Neuron (in vitro differentiated cells): ENCODE data around the gene KRT1.

Source experiments
- H2AFZ ChIP-seq: one replicate; pipeline ENCODE4 v1.6.1; 2013; ENCODE audit warnings: low read depth, mild to moderate bottlenecking, inconsistent platforms, low read length, moderate library complexity
- H3K27me3 ChIP-seq: one replicate; pipeline ENCODE4 v1.6.1; 2013; ENCODE audit warnings: low read length; ENCODE audit not compliant: insufficient read depth
- H3K36me3 ChIP-seq: one replicate; pipeline ENCODE4 v1.6.1; 2013; ENCODE audit warnings: low read length; ENCODE audit not compliant: insufficient read depth
- H3K4me1 ChIP-seq: one replicate; pipeline ENCODE4 v1.6.1; 2013; ENCODE audit warnings: low read length; ENCODE audit not compliant: insufficient read depth
- H3K4me3 ChIP-seq: 2 replicates; pipeline ENCODE4 v1.5.1; 2013; ENCODE audit warnings: mild to moderate bottlenecking, low read length, moderate library complexity
- H3K9me3 ChIP-seq: one replicate; pipeline ENCODE4 v1.6.1; 2013; ENCODE audit warnings: low read length

The KRT1 gene

DNA sequence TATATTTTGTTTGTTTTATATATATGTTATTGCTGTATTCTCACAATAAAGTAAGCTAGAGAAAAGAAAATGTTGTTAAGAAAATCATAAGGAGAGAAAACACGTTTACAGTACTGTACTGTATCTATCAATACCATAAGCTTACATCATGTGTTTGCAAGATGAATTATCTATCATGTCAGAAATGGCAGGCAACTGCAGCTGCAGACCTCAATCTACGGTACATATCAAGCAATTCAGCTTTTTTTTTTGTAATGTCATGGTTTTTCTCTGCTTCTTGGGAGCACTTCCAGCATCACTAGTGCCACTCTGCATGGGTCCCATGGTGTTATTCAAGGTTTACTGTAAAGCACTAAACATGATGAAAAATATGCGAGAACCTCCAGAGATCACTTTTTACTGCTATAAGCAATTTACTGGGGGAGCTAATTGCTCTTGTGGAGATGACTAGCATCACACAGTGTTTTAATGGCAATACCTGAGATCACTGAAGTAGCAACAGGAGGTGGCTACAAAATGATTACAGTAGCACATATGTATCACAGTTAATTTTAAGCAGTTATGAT, 19.2 kb downstream of the KRT1 start:
- Histone ChIP-seq H3K4me3 (no peak overlapping the region), H3K4me1 (no peaks in the 10 kb centered on the region), H3K27me3 (no peaks in the 10 kb centered on the region), H2AFZ (no peak overlapping the region), H3K9me3 (no peaks in the 10 kb centered on the region), H3K36me3 (no peaks in the 10 kb centered on the region)

DNA sequence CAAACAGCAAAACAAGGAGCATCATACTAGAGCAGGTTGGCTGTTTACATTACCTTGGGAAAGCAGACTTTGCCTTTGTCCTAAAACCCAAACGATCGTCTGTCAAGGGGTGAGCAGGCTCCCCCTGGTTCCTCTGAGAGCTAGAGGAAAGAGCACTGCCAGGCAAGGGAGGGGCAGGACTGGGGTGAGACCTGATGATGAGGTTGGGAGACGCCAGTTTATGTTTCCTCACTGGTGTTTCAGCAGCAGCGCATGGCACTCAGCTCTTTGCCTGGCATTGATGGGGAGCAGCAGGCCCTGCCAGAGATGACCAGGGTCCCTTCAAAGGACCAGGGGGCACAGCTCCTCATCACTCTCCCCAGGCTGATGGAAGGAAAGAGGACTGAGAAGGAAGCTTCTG, 20.3 kb downstream of the KRT1 start:
- Histone ChIP-seq H2AFZ (no peak overlapping the region), H3K27me3 (no peaks in the 10 kb centered on the region), H3K4me3 (no peak overlapping the region), H3K36me3 (no peaks in the 10 kb centered on the region), H3K9me3 (no peaks in the 10 kb centered on the region), H3K4me1 (no peaks in the 10 kb centered on the region)

DNA sequence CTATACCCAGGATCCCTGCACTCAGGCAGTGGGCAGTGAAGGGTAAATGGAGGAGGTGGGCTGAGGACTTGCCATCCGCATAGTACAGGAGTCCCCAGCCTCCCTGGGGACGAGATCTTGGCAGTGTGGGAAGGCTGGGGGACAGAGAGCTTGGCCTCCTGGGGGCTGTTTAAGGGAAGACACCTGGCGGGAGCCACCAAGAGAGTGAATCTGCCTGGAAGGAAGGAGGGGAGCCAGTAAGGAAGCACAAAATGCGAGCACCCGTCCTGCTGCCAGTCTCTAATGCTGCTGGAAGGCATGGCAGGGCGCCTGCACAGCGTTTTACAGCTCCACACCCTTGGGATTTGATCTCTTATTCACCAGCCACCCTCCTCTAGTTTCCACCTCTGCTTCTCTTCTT, 20.8 kb downstream of the KRT1 start:
- Histone ChIP-seq H3K36me3 (no peaks in the 10 kb centered on the region), H3K27me3 (no peaks in the 10 kb centered on the region), H3K4me3 (no peak overlapping the region), H3K9me3 (no peaks in the 10 kb centered on the region), H2AFZ (no peak overlapping the region), H3K4me1 (no peaks in the 10 kb centered on the region)

DNA sequence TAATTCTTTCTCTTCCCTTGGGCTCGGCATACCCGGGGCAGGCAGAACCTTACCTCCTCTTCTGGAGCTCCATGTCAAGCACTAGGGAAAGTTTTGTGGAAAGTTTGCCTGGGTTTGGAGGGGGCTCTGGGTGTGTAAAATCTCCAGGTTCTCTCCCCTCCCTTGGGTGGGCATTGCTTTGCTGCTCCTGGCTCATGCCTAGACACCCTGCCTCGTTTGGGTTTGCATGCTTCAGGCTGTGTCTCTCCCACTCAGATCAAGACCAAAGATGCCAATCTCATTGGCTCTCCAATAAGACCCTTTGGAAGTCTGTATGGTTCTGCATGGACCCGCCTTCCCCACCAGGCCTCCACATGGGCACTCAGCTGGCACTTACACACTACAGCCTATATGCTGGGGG, 22.0 kb downstream of the KRT1 start:
- no peaks in the 10 kb centered on the region for H3K36me3 ChIP-seq
- no peaks in the 10 kb centered on the region for H3K4me1 ChIP-seq
- H3K27me3 ChIP-seq = no peaks in the 10 kb centered on the region
- no peak overlapping the region for H2AFZ ChIP-seq
- no peaks in the 10 kb centered on the region for H3K9me3 ChIP-seq
- no peak overlapping the region for H3K4me3 ChIP-seq

DNA sequence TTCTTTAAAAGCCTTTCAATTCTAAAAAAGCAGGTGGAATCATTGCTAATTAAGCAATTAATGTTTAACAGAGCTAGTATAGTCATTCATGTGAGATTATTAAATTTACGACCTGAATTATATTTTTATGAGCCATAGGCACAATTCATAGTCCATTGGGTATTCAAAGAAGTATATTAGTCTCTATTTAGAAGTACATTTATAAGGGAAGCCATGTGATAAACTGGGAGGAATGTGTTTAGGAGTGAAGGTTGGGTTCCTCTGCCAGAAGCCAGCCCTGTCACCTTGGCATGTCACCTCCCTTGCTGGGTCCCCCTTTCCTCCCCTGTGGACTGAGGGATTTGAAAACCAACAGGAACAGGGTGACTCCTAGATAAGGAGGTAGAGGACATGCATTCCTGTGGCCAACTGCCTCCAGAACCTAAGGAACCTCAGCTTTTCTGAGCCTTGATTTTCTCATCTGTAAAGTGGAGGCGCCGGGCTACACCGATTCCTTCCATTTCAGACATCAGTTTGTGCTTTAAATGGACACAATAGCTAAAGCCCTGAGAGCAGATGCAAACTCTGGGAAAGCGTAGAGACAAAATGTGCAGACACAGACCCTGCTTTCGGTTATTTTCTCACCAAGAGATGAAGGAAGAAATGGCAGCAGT, 22.8 kb downstream of the KRT1 start:
- Histone ChIP-seq H3K9me3 (no peaks in the 10 kb centered on the region), H3K27me3 (no peaks in the 10 kb centered on the region), H3K4me1 (no peaks in the 10 kb centered on the region), H3K36me3 (no peaks in the 10 kb centered on the region), H2AFZ (no peak overlapping the region), H3K4me3 (no peak overlapping the region)

DNA sequence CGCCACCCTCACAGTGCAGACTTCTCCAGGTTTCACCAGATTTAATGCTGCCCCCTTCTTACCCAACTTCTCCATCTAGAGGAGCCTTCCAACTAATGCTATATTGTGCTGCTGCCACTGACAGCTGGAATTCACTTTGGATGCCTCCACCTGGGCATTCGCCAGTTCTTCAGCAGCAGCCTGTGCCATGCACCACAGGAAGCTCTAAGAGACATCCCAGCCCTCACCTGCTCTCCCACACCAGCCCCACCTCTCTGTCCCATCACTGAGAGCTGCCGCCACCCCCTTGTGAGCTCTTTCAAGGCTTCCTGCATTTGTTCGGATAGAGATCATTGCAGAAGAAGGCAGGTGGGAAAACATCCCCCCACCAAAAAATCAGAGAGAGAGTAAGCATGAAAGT, 23.6 kb downstream of the KRT1 start:
- H3K27me3 ChIP-seq = no peaks in the 10 kb centered on the region
- no peak overlapping the region for H3K4me3 ChIP-seq
- H3K36me3 ChIP-seq = no peaks in the 10 kb centered on the region
- H3K4me1 ChIP-seq = no peaks in the 10 kb centered on the region
- no peak overlapping the region for H2AFZ ChIP-seq
- no peaks in the 10 kb centered on the region for H3K9me3 ChIP-seq

DNA sequence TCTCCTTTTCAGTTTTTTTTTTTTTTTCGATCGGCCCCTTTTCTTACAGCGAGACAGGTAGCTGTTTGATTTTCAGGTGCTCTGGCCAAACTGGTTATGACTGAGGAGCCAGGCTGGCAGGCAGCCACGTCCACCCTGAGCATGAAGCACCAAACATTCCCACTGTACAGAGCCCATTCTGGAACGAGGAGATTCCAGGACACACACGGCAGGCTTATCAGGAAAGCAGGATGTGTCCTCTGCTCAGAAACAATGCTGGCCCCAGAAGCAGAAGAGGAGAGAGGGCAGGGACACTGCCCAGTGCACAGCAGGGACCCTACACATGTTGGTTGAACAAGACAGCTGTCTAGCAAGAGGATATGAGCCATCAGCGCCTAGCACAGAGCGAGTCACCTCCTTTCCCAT, 24.5 kb downstream of the KRT1 start:
- Histone ChIP-seq H3K9me3 (no peaks in the 10 kb centered on the region), H3K4me3 (no peak overlapping the region), H2AFZ (no peak overlapping the region), H3K4me1 (no peaks in the 10 kb centered on the region), H3K36me3 (no peaks in the 10 kb centered on the region), H3K27me3 (no peaks in the 10 kb centered on the region)

DNA sequence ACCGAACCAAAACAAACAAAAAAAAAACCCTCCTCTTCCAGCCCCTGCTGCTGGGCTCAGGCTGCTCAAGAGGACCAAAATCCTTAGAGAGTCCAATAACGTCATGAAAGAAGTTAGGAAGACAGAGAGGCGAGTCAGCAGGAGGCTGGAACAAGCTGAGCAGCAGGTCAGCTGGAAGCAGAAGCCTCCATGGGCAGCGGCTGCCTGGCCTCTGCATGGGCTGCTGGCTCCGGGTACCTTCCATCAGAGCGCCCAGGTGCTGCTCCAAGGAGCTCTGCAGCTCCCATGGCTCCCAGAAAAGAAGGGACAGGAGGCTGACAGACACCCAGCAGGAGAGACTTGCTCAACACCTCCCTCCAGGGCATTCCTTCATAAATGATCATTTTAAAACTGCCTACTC, 25.0 kb downstream of the KRT1 start:
- H3K36me3 ChIP-seq = no peaks in the 10 kb centered on the region
- H2AFZ ChIP-seq = no peak overlapping the region
- H3K27me3 ChIP-seq = no peaks in the 10 kb centered on the region
- no peaks in the 10 kb centered on the region for H3K9me3 ChIP-seq
- H3K4me3 ChIP-seq = no peak overlapping the region
- H3K4me1 ChIP-seq = no peaks in the 10 kb centered on the region

DNA sequence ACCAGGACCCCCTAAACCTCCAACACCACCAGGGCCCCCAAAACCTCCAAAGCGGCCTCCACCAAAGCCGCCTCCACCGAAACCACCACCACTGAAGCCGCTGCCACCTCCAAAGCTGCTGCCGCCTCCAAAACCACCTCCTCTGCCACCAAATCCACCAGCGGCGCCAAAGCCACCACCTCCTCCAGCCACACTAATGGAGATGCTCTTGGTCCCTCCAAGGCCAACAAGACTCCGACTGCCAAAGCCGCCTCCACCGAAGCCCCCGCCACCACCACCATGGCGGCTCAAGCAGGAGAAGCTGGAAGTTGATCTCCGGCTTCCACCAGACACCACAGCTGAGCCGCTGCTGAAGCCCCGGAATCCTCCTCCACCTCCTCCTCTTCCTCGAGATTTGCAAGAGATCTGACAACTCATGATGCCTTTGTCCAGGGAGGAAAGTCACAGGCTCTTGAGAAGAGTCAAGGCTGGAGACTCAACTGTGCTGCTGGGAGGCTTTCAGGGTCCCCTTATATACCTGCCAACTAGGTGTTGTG, 28.4 kb downstream of the KRT1 start, which contains the start of gene KRT2:
Gene KRT2 (minus strand): TSS at position 486 of the 536 bp plus-strand sequence. CDS start 69 bp downstream, at position 417.
- H3K4me1 ChIP-seq = no peaks in the 10 kb centered on the region
- H3K27me3 ChIP-seq = peaks cover 2% of the 10 kb centered on the region
- no peaks in the 10 kb centered on the region for H3K36me3 ChIP-seq
- no peak within 1 kb of the TSS for H2AFZ ChIP-seq
- no peaks in the 10 kb centered on the region for H3K9me3 ChIP-seq
- H3K4me3 ChIP-seq = no peak within 1 kb of the TSS

DNA sequence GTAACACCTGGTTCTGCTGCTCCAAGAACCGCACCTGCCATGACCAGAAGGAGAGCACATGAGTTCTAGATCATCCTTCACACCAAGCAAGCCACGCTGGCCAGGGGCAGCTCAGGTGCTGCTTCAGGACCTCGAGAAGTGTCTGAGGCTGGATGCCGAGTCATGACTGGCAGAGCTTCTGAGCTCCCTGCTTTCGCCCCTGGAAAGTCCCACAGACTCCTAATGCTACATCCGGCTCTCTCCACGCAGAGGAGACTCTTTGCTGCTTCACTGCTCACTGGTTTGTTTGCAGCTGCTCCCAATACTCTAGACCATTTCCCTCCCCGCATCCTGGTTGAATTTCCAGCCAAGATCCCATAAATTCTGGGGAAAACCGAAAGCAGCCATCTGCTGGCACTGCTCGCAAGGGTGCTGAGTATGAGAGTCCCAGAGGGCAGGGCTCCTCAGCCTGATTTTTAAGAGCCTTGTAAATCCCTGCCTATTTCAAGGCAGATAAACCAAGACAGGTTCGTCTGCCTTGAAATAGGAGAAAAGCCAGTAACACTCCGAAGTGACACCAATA, 29.6 kb downstream of the KRT1 start:
- no peak overlapping the region for H2AFZ ChIP-seq
- H3K36me3 ChIP-seq = no peaks in the 10 kb centered on the region
- no peak overlapping the region for H3K4me3 ChIP-seq
- H3K27me3 ChIP-seq = peaks cover 7% of the 10 kb centered on the region
- no peaks in the 10 kb centered on the region for H3K9me3 ChIP-seq
- no peaks in the 10 kb centered on the region for H3K4me1 ChIP-seq

DNA sequence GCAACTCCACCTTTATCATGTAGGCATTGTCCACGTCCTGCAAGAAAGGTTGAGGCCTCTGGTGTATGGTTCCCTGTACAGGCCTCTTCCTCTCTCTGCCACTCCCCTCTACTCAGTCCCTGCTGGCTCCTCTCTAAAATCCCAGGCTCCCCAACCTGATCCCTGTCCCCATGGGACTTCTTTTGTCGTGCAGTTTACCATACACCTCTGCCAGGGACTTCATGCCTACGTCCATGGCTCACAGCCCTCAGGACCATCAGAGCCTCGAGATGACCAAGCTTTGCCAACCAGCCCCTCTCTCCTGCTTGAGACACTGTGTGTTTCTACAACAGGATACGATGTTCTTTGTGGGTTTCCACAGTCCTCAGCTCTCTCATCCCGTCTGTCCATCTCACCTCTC, 31.1 kb downstream of the KRT1 start:
- peaks cover 12% of the 10 kb centered on the region for H3K27me3 ChIP-seq
- no peaks in the 10 kb centered on the region for H3K9me3 ChIP-seq
- no peak overlapping the region for H2AFZ ChIP-seq

DNA sequence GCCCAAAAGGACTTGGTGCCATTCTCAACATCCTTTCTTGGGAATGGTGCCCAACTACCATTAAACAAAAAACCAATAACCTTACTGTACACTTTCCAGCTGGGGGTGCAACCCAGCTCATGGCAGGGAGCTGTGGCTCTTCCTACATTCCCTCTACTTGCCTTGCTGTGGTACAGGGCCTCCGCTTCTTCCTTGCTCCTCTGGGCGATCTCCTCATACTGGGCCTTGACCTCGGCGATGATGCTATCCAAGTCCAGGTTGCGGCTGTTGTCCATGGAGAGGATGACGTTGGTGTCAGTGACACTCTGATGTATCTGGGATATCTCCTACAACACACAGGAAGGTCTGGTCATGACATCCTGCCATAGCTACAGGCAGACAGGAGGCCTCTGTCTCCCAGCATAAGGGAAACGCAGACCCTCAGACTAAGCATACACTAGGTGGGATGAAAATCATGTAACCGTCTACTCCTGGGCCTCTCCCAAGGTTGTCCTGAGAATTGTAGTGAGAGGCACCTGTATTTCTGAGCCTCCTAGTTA, 32.1 kb downstream of the KRT1 start:
- no peak overlapping the region for H3K4me3 ChIP-seq
- H3K9me3 ChIP-seq = no peaks in the 10 kb centered on the region
- H3K4me1 ChIP-seq = no peaks in the 10 kb centered on the region
- H2AFZ ChIP-seq = no peak overlapping the region
- peaks cover 15% of the 10 kb centered on the region for H3K27me3 ChIP-seq
- no peaks in the 10 kb centered on the region for H3K36me3 ChIP-seq

More for the DNA sequence above, 31.1 kb downstream of the KRT1 start:
- H3K4me1 ChIP-seq = no peaks in the 10 kb centered on the region
- no peak overlapping the region for H3K4me3 ChIP-seq
- no peaks in the 10 kb centered on the region for H3K36me3 ChIP-seq

DNA sequence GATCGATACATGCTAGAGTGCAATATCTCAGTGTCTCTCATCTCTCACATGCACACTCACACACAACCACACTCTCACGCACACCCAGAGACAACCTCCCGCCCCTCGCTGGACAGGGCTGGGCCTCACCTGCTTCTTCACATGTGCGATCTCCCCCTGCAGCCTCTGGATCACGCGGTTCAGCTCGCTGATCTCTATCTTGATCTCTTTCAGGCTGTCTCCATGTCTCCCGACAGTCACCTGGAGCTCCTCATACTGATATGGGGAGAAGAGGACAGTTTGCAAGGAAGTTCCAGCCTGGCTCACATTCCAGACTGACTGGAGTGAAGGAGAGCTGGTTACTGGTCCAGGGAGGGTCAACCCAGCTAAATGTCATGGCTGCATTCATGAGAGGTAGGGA, 32.6 kb downstream of the KRT1 start:
- Histone ChIP-seq H3K36me3 (no peaks in the 10 kb centered on the region), H3K27me3 (peaks cover 16% of the 10 kb centered on the region), H2AFZ (no peak overlapping the region), H3K9me3 (no peaks in the 10 kb centered on the region), H3K4me1 (no peaks in the 10 kb centered on the region), H3K4me3 (no peak overlapping the region)
